Natural killer cell (primary cell): ENCODE data around the gene FADS2. TPM values are rescaled to one million over a fixed set of nuclear protein-coding genes. Genes with fewer than 3 reads are reported as not detected.

Source experiments
- ATAC-seq, 3 donors: fragments of 150-1000 bp in 2 of 3; fragments of 200-7000 bp in 1 of 3; cut with Tn5 transposase; 1 replicate in 1 of 3; 2 replicates in 2 of 3; pipeline ENCODE4 v1.10.0; 2021; ENCODE audit warnings: mild to moderate bottlenecking in 2 of 3, moderate library complexity in 2 of 3
- DNase-seq, 2 donors: peaks; one replicate each; pipeline versions ENCODE4 v3.0.0 to v3.0.0-alpha.2; 2013 to 2021; ENCODE audit warnings: mixed read lengths in 1 of 2
- H3K27ac ChIP-seq: one replicate; pipeline ENCODE4 v1.5.1; 2013; ENCODE audit warnings: mild to moderate bottlenecking, low read length
- H3K27me3 ChIP-seq: one replicate; pipeline ENCODE4 v1.6.1; 2013; ENCODE audit warnings: low read length; ENCODE audit not compliant: control insufficient read depth, insufficient read depth
- H3K36me3 ChIP-seq: one replicate; pipeline ENCODE4 v1.6.1; 2013; ENCODE audit warnings: low read length; ENCODE audit not compliant: control insufficient read depth, insufficient read depth
- H3K4me1 ChIP-seq: one replicate; pipeline ENCODE4 v1.6.1; 2013; ENCODE audit warnings: low read length; ENCODE audit not compliant: control insufficient read depth, insufficient read depth
- H3K4me3 ChIP-seq: one replicate; pipeline ENCODE4 v1.5.1; 2013; ENCODE audit warnings: low read length
- H3K9me3 ChIP-seq: one replicate; pipeline ENCODE4 v1.6.1; 2013; ENCODE audit warnings: low read length; ENCODE audit not compliant: control insufficient read depth, insufficient read depth
- H3K27ac Mint-ChIP-seq, 2 donors: one replicate each; pipeline ENCODE4 v1.8.0; 2022; ENCODE audit warnings: mild to moderate bottlenecking in 2 of 2, mixed read lengths in 2 of 2, moderate library complexity in 1 of 2
- H3K27me3 Mint-ChIP-seq, 2 donors: one replicate each; pipeline ENCODE4 v1.8.0; 2022; ENCODE audit warnings: low read depth in 2 of 2, mixed read lengths in 2 of 2
- H3K36me3 Mint-ChIP-seq: one replicate; pipeline ENCODE4 v1.8.0; 2022; ENCODE audit warnings: mixed read lengths
- H3K4me1 Mint-ChIP-seq, 2 donors: one replicate each; pipeline ENCODE4 v1.8.0; 2022; ENCODE audit warnings: mixed read lengths in 2 of 2
- H3K4me3 Mint-ChIP-seq: one replicate; pipeline ENCODE4 v1.8.0; 2022; ENCODE audit warnings: mild to moderate bottlenecking, moderate library complexity, mixed read lengths
- H3K9me3 Mint-ChIP-seq, 2 donors: one replicate each; pipeline ENCODE4 v1.8.0; 2022; ENCODE audit warnings: mixed read lengths in 2 of 2
- WGBS: methylation state at CpG from one replicate; pipeline ENCODE4 v1.1.7; 2013; ENCODE audit warnings: missing lambda C conversion rate; ENCODE audit not compliant: insufficient coverage; 5-methylcytosine and 5-hydroxymethylcytosine counted together
- intact Hi-C: fragments of 100-400 bp; cut with micrococcal nuclease; formaldehyde crosslinking; loops from one replicate; pipeline ENCODE4 v1.14.2; 2022
- total RNA-seq, 4 donors: library from RNA; stranded (reverse); fragments of 120-200 nt in 1 of 4; gene quantifications; one replicate each; pipeline versions ENCODE4 v1.2.3 to v1.2.4, GENCODE V29; 2013 to 2022
- TF ChIP-seq, protein P1 (sequence below): fragments of 200-600 bp; IDR thresholded peaks from one replicate; pipeline ENCODE4 v1.8.0; 2022; ENCODE audit warnings: antibody characterized with exemption

The FADS2 gene
- total RNA-seq, 3 donors from 2014 or later (not counting 1 experiment from before 2014, with no cell fraction given) = 30.4 to 52.7 (median 34.4) TPM

- no peak overlapping the region for H3K4me3 Mint-ChIP-seq
- 94% methylated on average over 3 of the region's 3 CpGs for WGBS
Measured at GRCh38 chr11:61782299-61782698, 45.8 kb upstream of the FADS2 start.

DNA sequence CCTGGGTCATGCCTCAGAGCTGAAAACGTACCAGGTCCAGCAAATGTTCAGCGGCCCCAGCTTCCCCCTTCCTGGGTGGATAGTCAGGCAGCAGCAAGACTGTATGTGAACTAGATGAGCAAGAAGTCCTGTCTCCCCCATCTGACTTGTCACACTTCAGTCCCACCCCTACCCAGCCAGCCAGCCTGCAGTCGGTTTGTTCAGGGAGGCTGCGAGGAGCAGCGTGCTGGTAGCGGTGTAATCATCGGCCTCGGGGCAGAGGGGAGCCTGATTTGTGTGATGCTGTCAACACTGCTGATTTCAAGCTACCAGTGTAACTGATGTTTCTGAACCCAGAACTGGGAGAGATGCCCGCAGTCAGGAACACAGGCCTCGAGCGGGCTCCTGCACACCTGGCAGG is 45.3 kb upstream of the FADS2 start:
- Mint-ChIP-seq H3K4me1 (peaks cover 0 to 6% of the 10 kb centered on the region in 2 donors), H3K36me3 (no peaks in the 10 kb centered on the region), H3K27ac (no peak overlapping the region), H3K9me3 (no peaks in the 10 kb centered on the region), H3K27me3 (no peaks in the 10 kb centered on the region), H3K4me3 (no peak overlapping the region)
- H3K4me1 ChIP-seq = peaks cover 2% of the 10 kb centered on the region
- peaks cover 20% of the 10 kb centered on the region for H3K36me3 ChIP-seq
- H3K27ac ChIP-seq = no peak overlapping the region
- H3K4me3 ChIP-seq = no peak overlapping the region
- TF ChIP-seq, protein P1, sequence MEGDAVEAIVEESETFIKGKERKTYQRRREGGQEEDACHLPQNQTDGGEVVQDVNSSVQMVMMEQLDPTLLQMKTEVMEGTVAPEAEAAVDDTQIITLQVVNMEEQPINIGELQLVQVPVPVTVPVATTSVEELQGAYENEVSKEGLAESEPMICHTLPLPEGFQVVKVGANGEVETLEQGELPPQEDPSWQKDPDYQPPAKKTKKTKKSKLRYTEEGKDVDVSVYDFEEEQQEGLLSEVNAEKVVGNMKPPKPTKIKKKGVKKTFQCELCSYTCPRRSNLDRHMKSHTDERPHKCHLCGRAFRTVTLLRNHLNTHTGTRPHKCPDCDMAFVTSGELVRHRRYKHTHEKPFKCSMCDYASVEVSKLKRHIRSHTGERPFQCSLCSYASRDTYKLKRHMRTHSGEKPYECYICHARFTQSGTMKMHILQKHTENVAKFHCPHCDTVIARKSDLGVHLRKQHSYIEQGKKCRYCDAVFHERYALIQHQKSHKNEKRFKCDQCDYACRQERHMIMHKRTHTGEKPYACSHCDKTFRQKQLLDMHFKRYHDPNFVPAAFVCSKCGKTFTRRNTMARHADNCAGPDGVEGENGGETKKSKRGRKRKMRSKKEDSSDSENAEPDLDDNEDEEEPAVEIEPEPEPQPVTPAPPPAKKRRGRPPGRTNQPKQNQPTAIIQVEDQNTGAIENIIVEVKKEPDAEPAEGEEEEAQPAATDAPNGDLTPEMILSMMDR = no peak
- intact Hi-C loops = no loop called here
- no peak for ATAC-seq
- H3K27me3 ChIP-seq = no peaks in the 10 kb centered on the region
- H3K9me3 ChIP-seq = no peaks in the 10 kb centered on the region
- WGBS = 96% methylated on average over 11 of the region's 11 CpGs
- no peak for DNase-seq

More at GRCh38 chr11:61782299-61782698, 45.8 kb upstream of the FADS2 start:
- Histone ChIP-seq H3K36me3 (peaks cover 15% of the 10 kb centered on the region), H3K27me3 (no peaks in the 10 kb centered on the region), H3K4me3 (no peak overlapping the region), H3K27ac (no peak overlapping the region), H3K9me3 (no peaks in the 10 kb centered on the region), H3K4me1 (peaks cover 8% of the 10 kb centered on the region)
- Mint-ChIP-seq H3K9me3 (no peaks in the 10 kb centered on the region), H3K4me1 (peaks cover 0 to 6% of the 10 kb centered on the region in 2 donors), H3K36me3 (no peaks in the 10 kb centered on the region), H3K27me3 (no peaks in the 10 kb centered on the region), H3K27ac (peak overlapping the region in 1 of 2 donors; percentile 16)
- no peak for DNase-seq
- TF ChIP-seq, protein P1 = no peak
- ATAC-seq = no peak
- intact Hi-C loops = no loop called here

GRCh38 chr11:61783717-61784505 is 44.2 kb upstream of the FADS2 start:
- intact Hi-C loops = no loop called here
- TF ChIP-seq, protein P1 = no peak
- Mint-ChIP-seq H3K4me1 (peaks cover 0 to 12% of the 10 kb centered on the region in 2 donors), H3K9me3 (no peaks in the 10 kb centered on the region), H3K27ac (peak overlapping the region in 1 of 2 donors; percentile 56), H3K27me3 (no peaks in the 10 kb centered on the region), H3K36me3 (no peaks in the 10 kb centered on the region), H3K4me3 (no peak overlapping the region)
- Histone ChIP-seq H3K4me3 (no peak overlapping the region), H3K27me3 (no peaks in the 10 kb centered on the region), H3K36me3 (peaks cover 29% of the 10 kb centered on the region), H3K9me3 (no peaks in the 10 kb centered on the region), H3K4me1 (no peaks in the 10 kb centered on the region), H3K27ac (no peak overlapping the region)
- WGBS = 84% methylated on average over 13 of the region's 13 CpGs
- DNase-seq (no peak), ATAC-seq (no peak)

DNA sequence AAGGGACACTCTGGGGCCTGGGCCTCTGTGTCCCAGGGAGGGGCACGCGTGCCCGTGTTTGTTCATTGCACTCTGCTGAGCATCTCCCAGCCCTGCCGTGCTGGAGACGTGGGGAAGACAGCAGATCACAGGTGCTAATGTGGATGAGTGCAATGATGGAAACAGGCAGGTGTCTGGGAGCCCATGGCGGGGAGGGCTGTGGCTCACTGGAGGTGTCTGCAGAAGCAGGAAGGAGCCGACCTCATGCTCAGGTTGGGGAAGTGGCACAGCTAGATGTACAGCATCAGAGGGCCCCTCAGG is 43.6 kb upstream of the FADS2 start:
- peaks cover 0 to 14% of the 10 kb centered on the region in 2 donors for H3K4me1 Mint-ChIP-seq
- no peak overlapping the region for H3K4me3 Mint-ChIP-seq
- Histone ChIP-seq H3K4me1 (no peaks in the 10 kb centered on the region), H3K27me3 (no peaks in the 10 kb centered on the region), H3K4me3 (no peak overlapping the region), H3K36me3 (peaks cover 35% of the 10 kb centered on the region), H3K9me3 (no peaks in the 10 kb centered on the region), H3K27ac (no peak overlapping the region)
- peak overlapping the region in 1 of 2 donors; percentile 56 for H3K27ac Mint-ChIP-seq
- no peaks in the 10 kb centered on the region for H3K9me3 Mint-ChIP-seq
- WGBS = 84% methylated on average over 7 of the region's 7 CpGs
- no peak for DNase-seq
- H3K36me3 Mint-ChIP-seq = no peaks in the 10 kb centered on the region
- intact Hi-C loops = no loop called here
- TF ChIP-seq, protein P1 = no peak
- H3K27me3 Mint-ChIP-seq = no peaks in the 10 kb centered on the region
- no peak for ATAC-seq
